WERI-Rb-1 (cell line): ENCODE measurements around the gene CCDC201.

Source experiments
- DNase-seq: peaks from one replicate; pipeline ENCODE4 v3.0.0-alpha.2; 2020
- H3K27ac ChIP-seq: fragments of 250-450 bp; sonication (Bioruptor Pico); 2 replicates; pipeline ENCODE4 v1.5.1; 2020; ENCODE audit warnings: mild to moderate bottlenecking, moderate library complexity
- H3K27me3 ChIP-seq: fragments of 250-450 bp; sonication (Bioruptor Pico); 2 replicates; pipeline ENCODE4 v1.5.1; 2021; ENCODE audit warnings: mild to moderate bottlenecking, low read depth, moderate library complexity; ENCODE audit not compliant: insufficient read depth, severe bottlenecking
- H3K36me3 ChIP-seq: fragments of 250-450 bp; sonication (Bioruptor Pico); 2 replicates; pipeline ENCODE4 v1.5.1; 2020; ENCODE audit warnings: mild to moderate bottlenecking, moderate library complexity
- H3K4me3 ChIP-seq: 2 replicates; pipeline ENCODE4 v1.5.1; 2011; ENCODE audit warnings: low read depth, mild to moderate bottlenecking, control low read depth, low read length
- H3K9me3 ChIP-seq: fragments of 250-450 bp; sonication (Bioruptor Pico); 2 replicates; pipeline ENCODE4 v1.5.1; 2021; ENCODE audit warnings: mild to moderate bottlenecking, moderate library complexity; ENCODE audit not compliant: severe bottlenecking
- TF ChIP-seq, protein P1 (sequence below): IDR thresholded peaks from 2 replicates; pipeline ENCODE4 v1.5.1; 2011; ENCODE audit warnings: low read depth, mild to moderate bottlenecking, control low read depth, inconsistent platforms, low read length

Gene CCDC201, protein sequence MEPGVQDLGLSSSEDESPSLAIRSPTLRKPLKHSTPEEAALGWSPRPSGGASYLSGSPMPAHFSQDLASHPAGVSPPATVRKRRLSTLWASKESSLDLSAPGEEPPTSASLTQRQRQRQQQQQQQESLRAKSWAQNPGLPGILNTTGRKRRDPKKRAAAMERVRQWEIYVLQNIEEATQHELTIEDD

DNA sequence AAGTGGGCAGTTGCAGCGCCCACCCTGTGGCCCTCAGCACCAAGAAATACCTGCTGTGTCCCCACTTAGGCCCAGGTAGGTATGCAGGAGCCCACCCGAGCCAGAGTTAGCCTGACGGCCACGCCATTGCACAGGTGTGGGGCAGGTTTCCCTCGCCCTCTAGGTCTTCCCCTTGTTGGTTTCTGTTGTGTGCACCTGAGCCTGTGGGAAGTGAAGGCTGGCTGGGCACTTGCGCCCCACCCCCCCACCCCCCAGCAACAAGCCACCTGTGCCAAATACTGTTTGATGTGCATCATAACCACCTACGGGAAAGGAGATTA is at the start of gene CCDC201:
TSS of gene CCDC201 (minus strand) at position 48 of the 320 bp plus-strand sequence. CDS start 75 bp downstream, outside the sequence.
- DNase-seq = no peak
- TF ChIP-seq, protein P1, sequence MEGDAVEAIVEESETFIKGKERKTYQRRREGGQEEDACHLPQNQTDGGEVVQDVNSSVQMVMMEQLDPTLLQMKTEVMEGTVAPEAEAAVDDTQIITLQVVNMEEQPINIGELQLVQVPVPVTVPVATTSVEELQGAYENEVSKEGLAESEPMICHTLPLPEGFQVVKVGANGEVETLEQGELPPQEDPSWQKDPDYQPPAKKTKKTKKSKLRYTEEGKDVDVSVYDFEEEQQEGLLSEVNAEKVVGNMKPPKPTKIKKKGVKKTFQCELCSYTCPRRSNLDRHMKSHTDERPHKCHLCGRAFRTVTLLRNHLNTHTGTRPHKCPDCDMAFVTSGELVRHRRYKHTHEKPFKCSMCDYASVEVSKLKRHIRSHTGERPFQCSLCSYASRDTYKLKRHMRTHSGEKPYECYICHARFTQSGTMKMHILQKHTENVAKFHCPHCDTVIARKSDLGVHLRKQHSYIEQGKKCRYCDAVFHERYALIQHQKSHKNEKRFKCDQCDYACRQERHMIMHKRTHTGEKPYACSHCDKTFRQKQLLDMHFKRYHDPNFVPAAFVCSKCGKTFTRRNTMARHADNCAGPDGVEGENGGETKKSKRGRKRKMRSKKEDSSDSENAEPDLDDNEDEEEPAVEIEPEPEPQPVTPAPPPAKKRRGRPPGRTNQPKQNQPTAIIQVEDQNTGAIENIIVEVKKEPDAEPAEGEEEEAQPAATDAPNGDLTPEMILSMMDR = no peak
- no peaks in the 10 kb centered on the region for H3K9me3 ChIP-seq
- H3K27me3 ChIP-seq = no peaks in the 10 kb centered on the region
- no peak within 1 kb of the TSS for H3K4me3 ChIP-seq
- no peak within 1 kb of the TSS for H3K27ac ChIP-seq
- no peaks in the 10 kb centered on the region for H3K36me3 ChIP-seq

DNA sequence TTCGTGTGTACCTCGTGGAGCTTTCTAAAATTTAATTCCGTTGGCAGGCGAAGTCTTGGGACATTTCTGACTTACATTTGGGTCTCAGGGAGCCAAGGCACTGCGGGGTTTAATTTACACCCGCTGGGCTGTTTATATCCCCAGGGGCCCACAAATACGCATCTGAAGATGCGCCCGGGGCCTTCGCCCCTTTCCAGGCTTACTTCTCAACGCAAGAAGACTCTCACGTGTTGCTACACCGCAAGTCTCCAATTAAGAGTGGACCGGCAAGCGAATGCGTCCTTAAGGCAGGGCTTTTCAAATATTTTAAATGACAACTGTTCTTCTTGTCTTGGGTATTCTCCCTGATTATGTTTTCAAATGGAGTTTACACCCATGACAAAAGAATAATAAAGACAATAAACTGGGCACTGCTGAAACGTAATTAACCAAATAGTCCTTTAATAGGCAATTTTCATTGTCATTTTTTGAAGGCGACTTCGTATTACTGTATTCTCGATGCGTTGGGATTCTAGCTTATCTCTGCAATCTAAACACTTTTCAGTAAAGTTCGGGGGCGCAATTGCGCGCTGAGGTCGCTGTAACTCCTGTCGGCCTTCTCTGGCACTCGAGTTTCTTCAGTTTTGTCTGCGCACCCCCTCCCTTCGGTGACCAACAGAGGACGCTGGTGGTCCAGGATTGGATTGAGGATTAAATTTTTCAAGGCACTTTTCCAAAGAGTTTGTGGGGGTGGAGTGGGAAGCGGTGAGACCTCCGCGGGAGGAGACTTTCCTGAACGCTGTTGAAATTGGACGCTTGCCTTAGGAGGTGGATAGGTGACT is 49.0 kb upstream of the CCDC201 start:
- Histone ChIP-seq H3K27me3 (peaks cover 68% of the 10 kb centered on the region), H3K9me3 (no peaks in the 10 kb centered on the region), H3K36me3 (no peaks in the 10 kb centered on the region), H3K4me3 (peak overlapping the region; percentile 40), H3K27ac (no peak overlapping the region)
- TF ChIP-seq, protein P1 = peak; percentile 77
- DNase-seq = peak; percentile 74

DNA sequence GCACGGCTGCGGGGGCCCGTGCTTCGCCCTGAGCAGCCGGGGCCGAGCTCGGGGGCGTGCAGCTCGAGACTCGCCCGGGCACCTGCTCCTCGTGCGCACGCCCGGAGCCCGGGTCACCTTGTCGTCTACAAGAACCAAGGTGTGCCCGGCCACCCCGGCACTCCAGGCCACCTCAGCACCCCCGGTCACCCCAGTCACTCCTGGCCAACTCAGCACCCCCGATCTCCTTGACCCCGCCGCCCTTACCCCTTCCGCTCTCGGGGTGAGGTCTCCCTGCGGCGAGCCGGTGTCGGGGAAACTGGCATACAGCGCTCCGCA is 48.5 kb upstream of the CCDC201 start:
- TF ChIP-seq, protein P1 = no peak
- Histone ChIP-seq H3K4me3 (peak overlapping the region; percentile 40), H3K9me3 (no peaks in the 10 kb centered on the region), H3K27ac (no peak overlapping the region), H3K27me3 (peaks cover 73% of the 10 kb centered on the region), H3K36me3 (no peaks in the 10 kb centered on the region)
- no peak for DNase-seq

DNA sequence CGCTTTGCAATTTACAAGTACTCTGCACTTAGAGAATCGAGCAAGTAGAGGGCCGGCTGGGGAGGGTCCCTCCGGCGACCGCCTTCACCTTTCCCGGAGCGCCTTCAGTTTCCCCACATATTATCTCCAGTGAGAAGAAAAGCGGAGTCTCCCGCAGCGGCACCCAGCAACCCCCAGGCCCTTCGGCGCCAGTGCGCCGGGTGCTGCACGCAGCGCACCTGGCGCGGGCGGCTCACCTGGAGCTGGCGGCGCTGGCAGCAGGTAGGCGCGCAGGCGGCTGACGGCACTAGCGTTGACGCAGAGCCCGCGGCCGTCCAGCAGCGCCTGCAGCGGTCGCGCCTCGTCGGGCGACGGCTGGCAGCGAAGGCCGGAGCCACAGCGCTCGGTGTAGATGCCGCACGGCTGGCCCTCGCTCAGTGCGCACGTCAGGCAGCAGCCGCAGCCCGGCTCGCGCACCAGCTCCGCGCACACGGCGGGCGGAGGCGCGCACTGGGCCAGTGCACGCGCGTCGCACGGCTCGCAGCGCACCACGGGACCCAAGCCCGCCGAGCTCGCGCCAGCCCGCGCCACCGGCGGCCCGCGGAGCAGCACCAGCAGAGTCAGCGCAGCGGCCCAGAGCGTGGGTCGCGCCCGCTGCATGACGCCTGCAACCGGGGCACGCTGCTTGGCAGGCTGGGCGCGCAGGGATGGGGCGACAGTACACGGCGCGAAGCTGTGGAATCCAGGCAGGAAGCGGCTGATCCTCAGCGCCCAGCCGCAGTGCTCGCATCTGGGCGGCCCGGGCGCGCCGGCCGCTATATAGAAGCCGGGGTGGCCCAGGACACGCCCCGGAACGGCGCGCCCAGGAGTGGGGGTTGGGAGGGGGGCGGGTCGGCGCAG is 47.9 kb upstream of the CCDC201 start, which contains the start of gene IGFBP3:
TSS of gene IGFBP3 (minus strand) at position 771 of the 879 bp plus-strand sequence. CDS start at position 639, 132 bp downstream.
- Histone ChIP-seq H3K27ac (no peak within 1 kb of the TSS), H3K4me3 (peak within 1 kb of the TSS; percentile 40), H3K36me3 (no peaks in the 10 kb centered on the region), H3K27me3 (peaks cover 79% of the 10 kb centered on the region), H3K9me3 (no peaks in the 10 kb centered on the region)
- DNase-seq = peak; percentile 41
- TF ChIP-seq, protein P1 = no peak

DNA sequence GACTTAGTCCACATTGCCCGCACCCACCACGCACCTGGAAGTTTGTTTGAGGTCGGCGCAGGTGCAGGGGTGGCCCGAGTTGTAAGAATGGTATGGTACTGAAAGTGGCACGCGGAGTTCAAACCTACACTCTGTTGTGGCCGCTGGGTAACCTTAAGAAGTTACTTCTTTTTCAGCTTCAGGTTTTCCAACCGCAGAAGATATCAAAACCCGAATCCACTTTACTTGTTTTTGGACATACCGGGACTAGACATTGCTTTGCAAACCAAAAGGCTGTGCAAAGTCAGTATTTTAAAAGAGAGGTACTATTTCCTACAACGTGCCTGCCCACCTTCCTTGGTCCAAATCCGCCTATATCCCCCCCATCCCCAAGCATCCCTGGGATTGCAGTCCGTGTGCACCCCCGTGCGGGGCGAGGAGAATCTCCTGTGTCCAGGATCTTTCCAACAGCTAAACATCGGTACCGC is 47.1 kb upstream of the CCDC201 start:
- peak overlapping the region; percentile 33; the same call in 1 of the 2 replicates for H3K4me3 ChIP-seq
- H3K27me3 ChIP-seq = peaks cover 81% of the 10 kb centered on the region
- TF ChIP-seq, protein P1 = no peak
- DNase-seq = no peak
- no peaks in the 10 kb centered on the region for H3K9me3 ChIP-seq
- H3K27ac ChIP-seq = no peak overlapping the region
- no peaks in the 10 kb centered on the region for H3K36me3 ChIP-seq
